22Rv1 (cell line): ENCODE measurements around the gene GDF7.

Source experiments
- ZFX ChIP-seq: fragments of 450-650 bp; IDR thresholded peaks from 2 replicates; pipeline ENCODE4 v1.6.1; 2017; ENCODE audit warnings: antibody characterized with exemption, borderline replicate concordance
- TF ChIP-seq, protein P1 (sequence below): fragments of 450-650 bp; IDR thresholded peaks from 2 replicates; pipeline ENCODE4 v1.5.1; 2017; ENCODE audit warnings: mild to moderate bottlenecking

DNA sequence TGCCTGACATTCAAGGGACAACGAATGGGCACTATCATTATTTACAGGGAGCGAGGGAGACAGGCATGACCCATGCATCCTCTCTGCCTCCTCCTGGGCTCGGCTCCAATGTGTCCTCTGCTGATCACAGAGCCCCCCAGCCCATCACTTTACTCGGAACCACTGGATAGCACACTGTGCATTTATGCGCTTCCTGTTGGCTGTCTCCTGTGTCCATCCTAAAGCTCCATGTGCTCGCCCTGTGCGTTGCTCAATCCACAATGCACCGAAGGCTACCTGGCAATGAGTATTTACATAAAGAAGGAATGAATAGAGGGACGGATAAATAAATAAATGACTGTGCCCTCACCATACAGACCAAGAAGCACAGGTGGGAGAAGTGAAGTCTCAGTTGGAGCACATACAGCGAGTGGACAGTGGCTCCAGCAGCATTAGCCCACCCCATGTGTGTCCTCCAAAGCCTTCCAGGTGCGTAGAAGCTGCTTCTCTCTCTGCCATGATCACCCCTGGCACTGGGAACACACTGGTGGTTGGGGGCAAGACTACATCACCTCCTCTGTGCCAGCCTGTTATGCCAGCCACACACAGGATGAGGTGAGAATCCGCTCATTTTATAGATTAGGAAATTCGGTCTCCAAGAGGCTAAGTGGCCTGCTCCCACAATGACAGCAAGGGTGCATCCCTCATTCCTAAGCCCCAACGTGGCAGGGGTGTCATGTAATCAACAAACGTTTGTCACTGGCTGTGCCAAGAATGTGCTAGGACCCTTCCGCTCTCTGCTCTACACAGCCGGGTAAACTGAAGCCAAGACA lies 2.3 kb upstream of the GDF7 start:
- TF ChIP-seq, protein P1, sequence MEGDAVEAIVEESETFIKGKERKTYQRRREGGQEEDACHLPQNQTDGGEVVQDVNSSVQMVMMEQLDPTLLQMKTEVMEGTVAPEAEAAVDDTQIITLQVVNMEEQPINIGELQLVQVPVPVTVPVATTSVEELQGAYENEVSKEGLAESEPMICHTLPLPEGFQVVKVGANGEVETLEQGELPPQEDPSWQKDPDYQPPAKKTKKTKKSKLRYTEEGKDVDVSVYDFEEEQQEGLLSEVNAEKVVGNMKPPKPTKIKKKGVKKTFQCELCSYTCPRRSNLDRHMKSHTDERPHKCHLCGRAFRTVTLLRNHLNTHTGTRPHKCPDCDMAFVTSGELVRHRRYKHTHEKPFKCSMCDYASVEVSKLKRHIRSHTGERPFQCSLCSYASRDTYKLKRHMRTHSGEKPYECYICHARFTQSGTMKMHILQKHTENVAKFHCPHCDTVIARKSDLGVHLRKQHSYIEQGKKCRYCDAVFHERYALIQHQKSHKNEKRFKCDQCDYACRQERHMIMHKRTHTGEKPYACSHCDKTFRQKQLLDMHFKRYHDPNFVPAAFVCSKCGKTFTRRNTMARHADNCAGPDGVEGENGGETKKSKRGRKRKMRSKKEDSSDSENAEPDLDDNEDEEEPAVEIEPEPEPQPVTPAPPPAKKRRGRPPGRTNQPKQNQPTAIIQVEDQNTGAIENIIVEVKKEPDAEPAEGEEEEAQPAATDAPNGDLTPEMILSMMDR, result no peak
- TF ChIP-seq ZFX, result no peak
